Breast epithelium (tissue), 3 donors: ENCODE results near the gene OTOA.

ENCODE experiments used
- POLR2A ChIP-seq: fragments of 450-650 bp; IDR thresholded peaks from one replicate; pipeline ENCODE4 v1.6.1; 2016; ENCODE audit warnings: antibody characterized with exemption, mild to moderate bottlenecking, moderate library complexity
- TF ChIP-seq, protein P1 (sequence below), 3 donors: fragments of 450-650 bp; IDR thresholded peaks; one replicate each; pipeline ENCODE4 v1.5.1; 2016 to 2017; ENCODE audit warnings: antibody characterized with exemption in 3 of 3, mild to moderate bottlenecking in 3 of 3, moderate library complexity in 3 of 3

DNA sequence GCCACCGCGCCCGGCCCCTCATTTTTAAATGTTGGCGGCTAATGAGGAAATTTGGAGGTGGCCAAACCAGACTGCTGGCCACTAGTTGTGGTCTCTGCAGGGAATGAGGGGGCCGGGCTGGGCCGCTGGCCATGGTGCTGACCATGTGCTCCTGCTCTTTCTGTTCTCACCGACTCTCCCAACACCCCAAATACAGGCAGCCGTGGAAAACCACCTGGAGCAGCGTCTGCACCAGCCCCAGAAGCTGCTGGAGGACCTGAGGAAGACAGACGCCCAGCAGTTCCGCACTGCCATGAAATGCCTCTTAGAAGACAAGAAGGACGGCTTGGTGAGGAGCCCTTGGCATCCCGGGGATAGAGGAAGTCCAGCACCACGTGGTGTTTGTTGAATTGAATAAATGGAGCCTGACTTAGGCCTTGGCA is 21.3 kb downstream of the OTOA start:
- TF ChIP-seq, protein P1, sequence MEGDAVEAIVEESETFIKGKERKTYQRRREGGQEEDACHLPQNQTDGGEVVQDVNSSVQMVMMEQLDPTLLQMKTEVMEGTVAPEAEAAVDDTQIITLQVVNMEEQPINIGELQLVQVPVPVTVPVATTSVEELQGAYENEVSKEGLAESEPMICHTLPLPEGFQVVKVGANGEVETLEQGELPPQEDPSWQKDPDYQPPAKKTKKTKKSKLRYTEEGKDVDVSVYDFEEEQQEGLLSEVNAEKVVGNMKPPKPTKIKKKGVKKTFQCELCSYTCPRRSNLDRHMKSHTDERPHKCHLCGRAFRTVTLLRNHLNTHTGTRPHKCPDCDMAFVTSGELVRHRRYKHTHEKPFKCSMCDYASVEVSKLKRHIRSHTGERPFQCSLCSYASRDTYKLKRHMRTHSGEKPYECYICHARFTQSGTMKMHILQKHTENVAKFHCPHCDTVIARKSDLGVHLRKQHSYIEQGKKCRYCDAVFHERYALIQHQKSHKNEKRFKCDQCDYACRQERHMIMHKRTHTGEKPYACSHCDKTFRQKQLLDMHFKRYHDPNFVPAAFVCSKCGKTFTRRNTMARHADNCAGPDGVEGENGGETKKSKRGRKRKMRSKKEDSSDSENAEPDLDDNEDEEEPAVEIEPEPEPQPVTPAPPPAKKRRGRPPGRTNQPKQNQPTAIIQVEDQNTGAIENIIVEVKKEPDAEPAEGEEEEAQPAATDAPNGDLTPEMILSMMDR (IDR thresholded peaks at IDR 0.05): no peak
- no peak for TF ChIP-seq POLR2A
